IMR-90 (cell line): ENCODE results near the gene SPEG. TPM values are rescaled to one million over a fixed set of nuclear protein-coding genes. Genes with fewer than 3 reads are reported as not detected.

Source experiments
- ATAC-seq: fragments of 200-7000 bp; cut with Tn5 transposase; 2 replicates; pipeline ENCODE4 v1.9.1; 2020; ENCODE audit warnings: low read depth, mild to moderate bottlenecking, moderate library complexity
- BruUV-seq: library from RNA; stranded (reverse); fragments of 400-500 nt; replicated peaks from 2 replicates; lab custom pipeline; 2021; lab: Mats Ljungman, UMichigan
- CTCF ChIA-PET: fragments of 300-600 bp; formaldehyde crosslinking; extraction: SDS; loops from one replicate; lab custom pipeline; 2021; ENCODE audit warnings: antibody characterized with exemption; lab: Yijun Ruan, JAX
- POLR2A ChIA-PET: fragments of 300-600 bp; sonication (Branson Sonifier 250); formaldehyde crosslinking; loops from one replicate; lab custom pipeline; 2022; ENCODE audit warnings: antibody characterized with exemption; ENCODE audit not compliant: unreplicated experiment; lab: Charles Lee
- DNase-seq: peaks from one replicate; pipeline ENCODE4 v3.0.0; 2013
- H2AFZ ChIP-seq: replicated peaks from 2 replicates; pipeline ENCODE3; 2013; ENCODE audit warnings: low read length, mild to moderate bottlenecking; ENCODE audit not compliant: poor library complexity
- H2AK5ac ChIP-seq: 2 replicates; pipeline ENCODE4 v1.6.1; 2013; ENCODE audit warnings: low read depth, low read length, inconsistent platforms
- H2AK9ac ChIP-seq: replicated peaks from 2 replicates; pipeline ENCODE3; 2013; ENCODE audit warnings: mild to moderate bottlenecking, low read depth, low read length, moderate library complexity; ENCODE audit not compliant: poor library complexity
- H2BK120ac ChIP-seq: 2 replicates; pipeline ENCODE4 v1.6.1; 2013; ENCODE audit warnings: low read depth, low read length, inconsistent platforms
- H2BK15ac ChIP-seq: 3 replicates; pipeline ENCODE4 v1.6.1; 2013; ENCODE audit warnings: low read depth, low read length, inconsistent platforms
- H2BK20ac ChIP-seq: 2 replicates; pipeline ENCODE4 v1.6.1; 2013; ENCODE audit warnings: low read depth, mild to moderate bottlenecking, inconsistent platforms, low read length, moderate library complexity
- H2BK5ac ChIP-seq: 2 replicates; pipeline ENCODE4 v1.6.1; 2013; ENCODE audit warnings: mild to moderate bottlenecking, low read depth, low read length, inconsistent platforms; ENCODE audit not compliant: poor library complexity, severe bottlenecking
- H3K14ac ChIP-seq: replicated peaks from 2 replicates; pipeline ENCODE4 v1.6.1; 2013; ENCODE audit warnings: low read depth, low read length, inconsistent platforms
- H3K18ac ChIP-seq: 2 replicates; pipeline ENCODE4 v1.6.1; 2013; ENCODE audit warnings: low read depth, low read length, control low read depth
- H3K23ac ChIP-seq: 2 replicates; pipeline ENCODE4 v1.6.1; 2013; ENCODE audit warnings: low read depth, low read length, inconsistent platforms
- H3K27ac ChIP-seq: 2 replicates; pipeline ENCODE4 v1.5.1; 2013; ENCODE audit warnings: mild to moderate bottlenecking, control low read depth, low read length; ENCODE audit not compliant: insufficient read depth
- H3K27me3 ChIP-seq: 2 replicates; pipeline ENCODE4 v1.6.1; 2013; ENCODE audit warnings: low read length; ENCODE audit not compliant: control insufficient read depth, insufficient read depth
- H3K36me3 ChIP-seq: 2 replicates; pipeline ENCODE4 v1.6.1; 2013; ENCODE audit warnings: low read length, mixed read lengths; ENCODE audit not compliant: control insufficient read depth, insufficient read depth
- H3K4ac ChIP-seq: 2 replicates; pipeline ENCODE4 v1.6.1; 2013; ENCODE audit warnings: low read depth, low read length, inconsistent platforms
- H3K4me1 ChIP-seq: 2 replicates; pipeline ENCODE4 v1.6.1; 2013; ENCODE audit warnings: low read length, mixed read lengths; ENCODE audit not compliant: control insufficient read depth, insufficient read depth
- H3K4me2 ChIP-seq: 2 replicates; pipeline ENCODE4 v1.6.1; 2013; ENCODE audit warnings: low read depth, mild to moderate bottlenecking, control low read depth, low read length, moderate library complexity
- H3K4me3 ChIP-seq: 2 replicates; pipeline ENCODE4 v1.5.1; 2013; ENCODE audit warnings: low read depth, mild to moderate bottlenecking, control low read depth, low read length, moderate library complexity; ENCODE audit not compliant: insufficient read depth
- H3K56ac ChIP-seq: 2 replicates; pipeline ENCODE4 v1.6.1; 2013; ENCODE audit warnings: low read length, inconsistent platforms; ENCODE audit not compliant: insufficient read depth; ENCODE audit errors: extremely low read depth
- H3K79me1 ChIP-seq, 2 experiments: 2 replicates each; pipeline ENCODE4 v1.6.1; 2013; ENCODE audit warnings: low read length in 2 of 2, inconsistent platforms in 1 of 2, low read depth in 1 of 2
- H3K9ac ChIP-seq: 2 replicates; pipeline ENCODE4 v1.6.1; 2013; ENCODE audit warnings: low read depth, low read length, control low read depth
- H3K9me1 ChIP-seq: 2 replicates; pipeline ENCODE4 v1.6.1; 2013; ENCODE audit warnings: low read length, inconsistent platforms; ENCODE audit not compliant: insufficient read depth
- H3K9me3 ChIP-seq: 2 replicates; pipeline ENCODE4 v1.6.1; 2013; ENCODE audit warnings: low read length; ENCODE audit not compliant: control insufficient read depth, insufficient read depth
- H4K20me1 ChIP-seq: 2 replicates; pipeline ENCODE4 v1.6.1; 2013; ENCODE audit warnings: low read length, inconsistent platforms; ENCODE audit not compliant: insufficient read depth
- H4K5ac ChIP-seq: 2 replicates; pipeline ENCODE4 v1.6.1; 2013; ENCODE audit warnings: mild to moderate bottlenecking, low read depth, low read length, control low read depth
- H4K8ac ChIP-seq, 2 experiments: 2 replicates each; pipeline ENCODE4 v1.6.1; 2013; ENCODE audit warnings: low read depth in 2 of 2, low read length in 2 of 2, control low read depth in 1 of 2, inconsistent platforms in 1 of 2
- H4K91ac ChIP-seq: 2 replicates; pipeline ENCODE4 v1.6.1; 2013; ENCODE audit warnings: low read depth, low read length, inconsistent platforms; ENCODE audit not compliant: insufficient read depth
- CEBPB ChIP-seq: IDR thresholded peaks from 2 replicates; pipeline ENCODE4 v1.6.1; 2012; ENCODE audit warnings: low read depth, low read length, improper control_type of control experiment
- RAD21 ChIP-seq: IDR thresholded peaks from 2 replicates; pipeline ENCODE4 v1.6.1; 2012; ENCODE audit warnings: low read length, improper control_type of control experiment
- RFX5 ChIP-seq: IDR thresholded peaks from 2 replicates; pipeline ENCODE4 v1.8.0; 2012; ENCODE audit warnings: low read depth, mild to moderate bottlenecking, low read length, moderate library complexity
- USF2 ChIP-seq: fragments of 150-350 bp; IDR thresholded peaks from 2 replicates; pipeline ENCODE4 v1.6.1; 2017; ENCODE audit warnings: mild to moderate bottlenecking, antibody characterized with exemption, low read length, low read depth
- WGBS, 2 experiments: methylation state at CpG; one replicate each; pipeline versions ENCODE4 v1.1.5 to v1.1.7; 2013; ENCODE audit warnings: missing lambda C conversion rate in 2 of 2; ENCODE audit not compliant: insufficient read length in 1 of 2; ENCODE audit errors: extremely low coverage in 2 of 2; 5-methylcytosine and 5-hydroxymethylcytosine counted together
- dilution Hi-C: fragments of 300-500 bp; cut with HindIII; formaldehyde crosslinking; loops from one replicate; pipeline ENCODE4 v1.14.3; 2018; ENCODE audit warnings: low sequenced_read_pairs; ENCODE audit not compliant: unreplicated experiment
- in situ Hi-C: fragments of 300-500 bp; cut with MboI; formaldehyde crosslinking; loops from 3 replicates; pipeline ENCODE4 v1.14.3; 2019; ENCODE audit warnings: low sequenced_read_pairs, inconsistent platforms, mixed read lengths
- intact Hi-C: fragments of 100-400 bp; cut with micrococcal nuclease; formaldehyde crosslinking; loops from 2 replicates; pipeline ENCODE4 v1.10.0; 2022
- polyA plus RNA-seq, 3 experiments: library from polyadenylated mRNA; depleted of rRNA; stranded (reverse); fragments of >200 nt; gene quantifications; 2 replicates each; pipeline ENCODE4 v1.2.3, GENCODE V29; 2012; ENCODE audit warnings: low replicate concordance in 1 of 3
- total RNA-seq: library from RNA; depleted of rRNA; stranded (reverse); fragments of >200 nt; gene quantifications from 2 replicates; pipeline ENCODE4 v1.2.3, GENCODE V29; 2012

SPEG gene
- total and polyA plus RNA-seq, 2 of the 4 experiments (the other 2 are of a cell fraction), result 6.8 to 81.6 TPM

DNA sequence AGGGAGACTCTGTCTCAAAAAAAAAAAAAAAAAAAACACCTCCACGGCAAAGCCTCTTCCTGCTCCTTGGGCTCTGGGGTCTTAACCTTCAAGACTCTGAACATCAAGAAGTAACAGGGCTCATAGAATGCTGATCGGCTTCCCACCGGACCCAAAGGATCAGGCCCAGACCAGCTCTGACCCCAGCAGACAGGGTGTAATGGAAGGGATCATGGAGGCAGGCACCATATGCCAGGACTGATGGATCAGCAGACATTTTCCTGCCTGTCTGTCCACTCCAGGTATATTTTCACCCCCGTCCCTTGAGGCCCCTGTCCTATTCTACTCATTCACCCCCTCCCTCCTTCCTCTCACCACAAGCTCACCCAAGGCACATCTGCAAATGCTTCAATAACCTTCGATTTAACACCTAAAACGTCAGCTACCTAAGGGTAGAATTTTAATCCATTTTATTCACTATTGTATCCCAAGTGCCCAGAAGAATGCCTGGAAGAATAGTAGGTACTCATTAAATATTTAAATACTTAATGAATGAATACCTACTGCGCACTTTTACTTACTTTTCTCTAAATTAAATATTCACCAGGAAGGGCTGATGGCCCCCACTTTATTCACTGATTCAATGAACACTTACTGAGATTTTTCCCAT, 4.6 kb upstream of the SPEG start:
- H2BK15ac ChIP-seq, result no peak overlapping the region
- no peaks in the 10 kb centered on the region for H3K9me1 ChIP-seq
- no peak overlapping the region for H3K9ac ChIP-seq
- H3K4ac ChIP-seq, result peak overlapping the region; percentile 43; the same call in 1 of the 2 replicates
- no peak overlapping the region for H3K27ac ChIP-seq
- H3K9me3 ChIP-seq, result no peaks in the 10 kb centered on the region
- H2AK9ac ChIP-seq, result peak overlapping the region; percentile 71
- no peak overlapping the region for H3K4me3 ChIP-seq
- H3K23ac ChIP-seq, result peak overlapping the region; percentile 59; the same call in 1 of the 2 replicates
- intact Hi-C loops, result no loop called here
- ChIA-PET CTCF (interaction anchor here (1.0 to 1.2 kb wide), 3 partner anchors 33 to 100 kb away, joined by 3 read pairs; no protein-coding TSS in a partner anchor), POLR2A (no interaction called here)
- peak overlapping the region; percentile 65; the same call in 1 of the 2 replicates for H2AK5ac ChIP-seq
- WGBS, 2 experiments, result 82% methylated on average over 1 of the region's 7 CpGs; no CpG with 5 or more reads in 1 of the 2 experiments
- no peaks in the 10 kb centered on the region for H3K36me3 ChIP-seq
- peak overlapping the region; percentile 89 for H2AFZ ChIP-seq
- H2BK120ac ChIP-seq, result 0 out of 2 replicates have a peak overlapping the region, but pooled peaks have one; percentile 28
- no peak overlapping the region for H3K14ac ChIP-seq
- H3K27me3 ChIP-seq, result no peaks in the 10 kb centered on the region; the same call in 1 of the 2 replicates
- no peak overlapping the region for H3K56ac ChIP-seq
- dilution Hi-C loops, result no loop called here
- DNase-seq (no peak), ATAC-seq (no peak)
- H3K18ac ChIP-seq, result peak overlapping the region; percentile 6; the same call in 1 of the 2 replicates
- peak overlapping the region; percentile 28; the same call in 1 of the 2 replicates for H2BK20ac ChIP-seq
- no peak overlapping the region for H2BK5ac ChIP-seq
- H4K91ac ChIP-seq, result no peak overlapping the region
- no peak overlapping the region for H3K4me2 ChIP-seq
- no peaks in the 10 kb centered on the region for H3K79me1 ChIP-seq
- peaks cover 12% of the 10 kb centered on the region for H3K4me1 ChIP-seq
- BruUV-seq, result no TSS peak
- H4K5ac ChIP-seq, result 0 out of 2 replicates have a peak overlapping the region, but pooled peaks have one; percentile 27
- in situ Hi-C loops, result no loop called here
- peak overlapping the region in 1 of 2 experiments; percentile 67; a peak in 2 of 4 replicates for H4K8ac ChIP-seq
- H4K20me1 ChIP-seq, result no peaks in the 10 kb centered on the region
- TF ChIP-seq RFX5, result no peak
- no peak for TF ChIP-seq RAD21
- no peak for TF ChIP-seq CEBPB
- no peak for TF ChIP-seq USF2
